Hindlimb muscle (tissue), 1 donor: Measurements from ENCODE around the gene DDA1. TPM values are rescaled to one million over a fixed set of nuclear protein-coding genes. Genes with fewer than 3 reads are reported as not detected.

ENCODE experiments used
- DNase-seq: peaks from one replicate; pipeline ENCODE4 v3.0.0-alpha.2; 2013
- polyA plus RNA-seq: library from polyadenylated mRNA; unstranded; fragments of 120-200 nt; gene quantifications from one replicate; pipeline ENCODE4 v1.2.1, GENCODE V29; 2013; ENCODE audit not compliant: insufficient read length

Gene DDA1
- polyA plus RNA-seq, 1 donor = 37.7 TPM

DNA sequence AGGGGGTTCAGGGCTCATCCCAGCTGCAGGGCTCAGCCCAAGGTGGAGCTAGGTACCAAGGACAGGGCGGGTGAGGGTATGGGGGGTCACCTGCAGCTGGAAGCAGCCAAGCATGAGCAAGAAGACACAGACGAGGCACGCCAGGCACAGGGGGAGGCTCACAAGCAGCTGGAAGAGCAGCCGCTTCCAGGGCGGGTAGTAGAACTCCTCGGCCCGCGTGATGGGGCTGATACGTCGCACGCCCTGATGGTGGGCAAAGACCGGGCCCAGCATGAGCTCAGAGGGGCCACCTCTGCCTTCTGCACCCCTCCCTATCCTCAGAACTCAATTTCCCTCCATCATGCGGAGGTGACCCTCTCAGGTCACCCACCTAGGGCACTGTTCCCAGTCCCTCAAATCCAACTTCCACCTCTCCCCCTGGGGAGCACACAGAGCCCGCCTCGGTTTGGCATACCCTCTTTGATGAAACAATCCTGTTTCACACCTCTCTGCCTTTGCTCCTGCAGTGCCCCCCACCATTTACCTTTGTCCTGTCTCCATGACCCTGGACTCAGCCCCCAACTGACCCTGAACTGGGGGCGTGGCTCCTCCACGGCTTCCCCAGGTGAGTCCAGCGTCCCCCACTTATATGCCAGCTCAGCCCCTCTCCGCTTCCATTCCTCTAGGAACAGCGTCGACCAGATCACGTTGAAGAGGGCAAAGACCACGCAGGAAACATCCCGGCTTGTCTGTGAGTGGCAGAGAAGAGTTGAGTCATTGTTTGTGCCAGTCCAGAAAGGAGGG, 21.1 kb downstream of the DDA1 start:
- no peak for DNase-seq

DNA sequence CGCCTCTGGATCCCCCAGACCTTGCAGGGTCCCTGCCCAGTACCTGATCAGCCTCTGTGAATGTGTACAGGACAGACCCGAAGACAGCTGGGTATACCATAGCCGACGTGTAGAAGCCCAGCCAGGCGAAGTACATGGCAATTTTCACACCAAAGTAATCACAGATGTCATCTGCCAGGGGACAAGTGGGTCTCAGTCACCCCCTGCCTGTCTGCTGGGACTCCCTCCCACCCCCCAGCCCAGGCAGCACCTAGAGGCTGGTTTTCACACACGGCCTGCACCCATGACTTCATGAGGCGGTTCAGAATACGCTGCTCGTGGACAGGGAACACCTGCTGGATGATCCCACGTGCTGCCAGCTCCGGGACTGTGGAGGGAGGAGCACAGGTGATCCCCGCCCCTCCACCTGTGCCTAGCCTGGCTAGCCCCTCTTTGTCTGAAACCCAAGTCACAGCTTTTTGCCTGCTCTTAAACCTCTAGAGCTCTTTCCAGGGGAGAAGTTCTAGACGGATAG, 21.7 kb downstream of the DDA1 start:
- no peak for DNase-seq

DNA sequence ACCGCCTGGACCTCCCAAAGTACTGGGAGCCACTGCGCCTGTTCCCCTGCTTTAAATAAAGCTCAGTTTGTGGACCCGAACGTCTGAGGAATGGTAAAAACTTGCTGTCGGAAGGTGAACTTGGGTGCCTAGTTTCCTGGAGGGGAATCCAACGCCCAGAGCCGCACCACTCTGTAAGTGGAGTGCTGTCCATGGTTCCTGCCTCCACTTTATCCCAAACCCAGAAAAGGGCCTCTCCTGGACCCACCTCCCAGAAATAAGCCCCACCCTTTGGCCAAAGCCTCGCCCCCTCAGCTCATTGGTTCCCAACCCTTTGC, 23.0 kb downstream of the DDA1 start:
- no peak for DNase-seq

DNA sequence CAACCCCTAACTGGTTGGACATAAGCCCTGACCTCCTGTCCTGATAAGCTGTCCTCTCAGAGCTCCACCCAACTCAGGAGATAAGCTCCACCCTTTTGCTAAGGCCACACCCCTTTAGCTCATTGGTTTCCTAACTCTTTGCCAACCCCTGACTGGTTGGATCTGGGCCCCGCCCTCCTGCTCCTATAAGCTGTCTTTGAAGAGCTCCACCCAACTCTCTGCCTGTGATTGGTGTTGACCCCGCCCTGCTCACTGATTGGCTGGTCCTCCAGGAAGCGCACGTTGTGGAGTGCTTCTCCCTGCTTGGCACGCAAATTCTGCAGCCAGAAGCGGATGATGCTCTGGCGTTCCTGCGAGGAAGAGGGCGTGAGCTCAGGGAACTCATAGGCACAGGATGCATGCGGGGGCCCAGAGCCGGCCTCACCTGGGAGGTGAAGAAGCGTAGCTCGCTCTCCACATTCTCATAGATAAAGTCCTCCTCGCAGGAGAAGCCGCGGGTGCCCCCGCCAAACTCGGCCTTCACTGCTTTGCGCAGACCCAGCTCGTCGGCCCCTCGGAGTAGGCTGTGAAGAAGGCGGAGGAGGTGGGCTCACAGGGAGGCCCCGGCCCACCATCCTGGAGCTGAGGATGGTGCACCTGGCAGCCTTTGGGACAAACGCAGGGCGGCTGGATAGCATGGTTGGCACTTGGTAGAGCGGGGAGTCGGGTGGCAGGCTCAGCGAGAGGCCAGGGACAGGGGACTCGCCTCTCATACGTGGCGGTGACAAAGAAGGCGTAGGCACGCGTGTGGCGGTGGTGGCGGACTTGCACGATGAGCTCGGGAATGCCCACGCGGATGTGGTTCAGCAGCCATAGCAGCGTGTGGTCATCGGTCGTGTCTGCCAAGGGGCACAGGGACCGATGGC, 23.6 kb downstream of the DDA1 start:
- DNase-seq = no peak

DNA sequence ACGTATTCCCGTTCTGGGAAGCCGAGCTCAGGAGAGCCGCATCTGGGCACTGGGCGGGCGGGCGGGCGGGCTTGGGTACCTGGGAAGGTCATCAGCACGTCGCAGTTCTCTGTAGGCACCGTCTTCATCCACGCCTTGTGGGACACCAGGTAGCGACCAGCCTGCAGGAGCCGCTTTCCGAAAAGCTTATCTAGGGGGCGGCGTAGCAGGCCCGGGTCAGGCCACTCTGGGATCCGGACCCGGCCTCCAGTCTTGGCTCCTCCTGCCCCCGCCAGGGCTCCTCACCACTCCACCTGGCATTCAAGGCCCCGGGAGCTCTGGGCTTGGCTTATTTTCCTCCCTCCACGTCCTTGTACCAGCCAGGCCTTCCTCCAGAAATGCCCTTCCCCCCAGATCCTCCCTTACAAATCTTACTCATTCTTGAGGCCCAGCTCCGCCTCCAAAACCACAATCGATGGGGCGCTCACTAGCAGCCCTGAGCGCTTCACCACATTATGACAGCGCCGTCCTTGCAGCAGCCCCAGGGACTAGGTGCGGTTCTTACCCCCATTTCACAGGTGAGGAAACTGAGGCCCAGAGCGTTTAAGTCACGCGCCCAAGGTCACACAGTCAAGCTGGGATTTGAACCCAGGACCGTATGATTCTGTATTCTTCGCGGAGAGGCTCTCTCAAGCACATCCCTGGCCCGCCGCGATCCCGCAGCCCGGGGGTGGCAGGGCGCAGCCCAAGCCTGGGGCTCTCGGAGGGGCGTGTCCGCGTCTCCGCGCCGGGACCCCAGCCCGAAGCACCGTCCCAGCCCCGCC, 24.4 kb downstream of the DDA1 start:
- no peak for DNase-seq

DNA sequence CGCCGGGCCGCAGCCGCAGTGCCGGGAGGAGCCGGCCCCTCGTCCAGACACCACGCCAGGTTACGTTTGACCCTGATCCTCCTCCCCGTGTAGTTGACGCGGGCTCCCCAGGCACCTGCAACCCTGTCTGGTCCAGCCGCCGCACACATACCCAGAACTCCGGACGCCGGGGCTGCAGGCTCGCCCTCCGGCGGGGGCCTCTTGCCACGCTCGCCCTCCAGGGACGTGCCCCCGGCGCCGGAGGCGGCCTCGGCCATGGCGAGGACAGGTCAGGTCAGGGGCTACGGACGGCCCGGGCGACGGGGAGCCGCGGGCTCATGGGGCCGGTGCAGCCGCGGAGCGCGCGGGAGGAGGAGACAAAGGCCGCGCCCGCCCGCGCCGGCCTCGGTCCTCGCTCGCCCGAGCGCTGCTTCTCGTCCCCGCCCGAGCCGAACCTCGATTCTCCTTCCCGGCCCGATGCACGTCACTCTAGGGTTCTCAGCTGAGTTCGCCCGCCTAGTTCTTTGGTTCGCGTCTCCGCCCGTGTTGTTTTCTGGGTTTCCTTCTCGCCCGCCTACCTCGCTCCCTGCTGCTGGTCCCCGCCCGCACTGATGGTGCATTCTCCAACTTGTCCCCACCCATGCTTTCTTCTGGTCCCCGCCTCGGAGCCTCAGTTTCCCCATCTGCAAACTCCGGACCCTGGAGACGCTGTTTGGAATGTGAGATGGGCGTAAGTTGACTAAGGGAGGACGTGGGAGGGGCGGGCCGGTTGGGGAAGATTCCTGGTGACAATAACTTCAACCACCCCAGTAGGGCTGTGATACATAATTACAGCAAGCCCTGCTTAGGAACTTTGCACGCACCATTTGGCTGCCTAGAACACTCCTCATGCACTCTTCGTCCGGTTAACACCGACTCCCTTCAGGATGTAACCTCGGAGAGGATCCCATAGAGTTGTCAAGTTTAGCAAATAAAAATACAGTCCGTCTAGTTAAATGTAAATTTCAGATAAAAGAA, 25.3 kb downstream of the DDA1 start, which contains the start of gene ANO8:
Gene ANO8 (minus strand): TSS at position 442 of the 996 bp plus-strand sequence. CDS start 185 bp downstream, at position 257.
- peak; percentile 97 for DNase-seq

DNA sequence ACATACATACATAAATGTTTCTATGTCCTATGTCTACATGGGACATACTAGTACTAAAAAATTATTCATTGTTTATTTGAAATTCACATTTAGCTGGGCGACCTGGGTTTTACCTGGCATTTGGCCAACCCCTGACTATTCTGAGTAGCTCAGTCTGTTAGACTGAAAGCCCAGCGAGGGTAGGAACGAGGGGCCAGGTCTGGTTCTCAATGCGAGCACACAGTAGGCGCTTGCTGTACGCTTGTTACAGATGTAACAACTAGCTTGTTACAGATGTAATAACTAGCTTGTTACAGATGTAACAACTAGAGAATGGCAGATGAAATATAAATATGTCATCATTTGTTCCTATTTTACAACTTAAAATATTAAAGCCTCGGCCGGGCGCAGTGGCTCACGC, 26.2 kb downstream of the DDA1 start:
- DNase-seq = no peak

DNA sequence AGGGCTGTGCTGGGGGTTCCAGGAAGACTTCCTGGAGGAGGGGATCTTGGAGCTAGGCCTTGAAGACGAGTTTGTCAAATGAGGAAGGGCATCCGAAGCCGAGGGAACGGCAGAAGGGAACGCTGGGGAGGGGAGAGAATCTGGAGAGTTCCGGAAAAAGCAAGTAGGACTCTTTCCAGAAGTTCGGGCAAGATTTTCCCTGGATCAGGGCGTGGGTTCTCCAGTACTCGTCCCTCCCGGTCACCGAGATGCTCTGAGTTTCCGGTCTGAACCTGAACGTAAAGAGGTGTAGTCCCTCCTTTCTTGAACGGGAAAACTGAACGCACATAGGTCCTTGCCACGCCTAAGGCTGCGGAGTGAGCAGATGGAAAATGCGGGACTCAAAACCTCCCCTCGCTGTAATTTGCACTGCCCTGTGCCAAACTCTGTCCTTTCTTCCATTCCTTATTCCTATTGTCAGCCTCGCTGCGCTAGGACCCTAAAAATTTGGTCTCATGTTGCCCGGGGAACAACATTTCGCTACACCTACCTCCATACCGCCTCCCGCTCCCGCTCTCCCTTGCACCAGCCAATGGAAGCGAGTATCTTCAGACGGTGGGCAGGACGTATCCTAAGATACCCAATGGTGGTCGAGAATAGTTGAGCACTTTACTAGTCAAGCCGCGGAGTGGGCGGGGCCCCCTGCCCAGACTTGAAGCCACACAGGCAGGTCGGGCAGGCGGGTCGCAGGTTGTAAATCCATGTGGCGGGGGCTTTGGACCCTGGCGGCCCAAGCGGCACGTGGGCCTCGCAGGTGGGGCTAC, 27.7 kb downstream of the DDA1 start, which contains the start of gene GTPBP3:
Gene GTPBP3 (plus strand): TSS at position 682 of the 803 bp plus-strand sequence. CDS start 59 bp downstream, at position 741.
- DNase-seq = peak; percentile 95

DNA sequence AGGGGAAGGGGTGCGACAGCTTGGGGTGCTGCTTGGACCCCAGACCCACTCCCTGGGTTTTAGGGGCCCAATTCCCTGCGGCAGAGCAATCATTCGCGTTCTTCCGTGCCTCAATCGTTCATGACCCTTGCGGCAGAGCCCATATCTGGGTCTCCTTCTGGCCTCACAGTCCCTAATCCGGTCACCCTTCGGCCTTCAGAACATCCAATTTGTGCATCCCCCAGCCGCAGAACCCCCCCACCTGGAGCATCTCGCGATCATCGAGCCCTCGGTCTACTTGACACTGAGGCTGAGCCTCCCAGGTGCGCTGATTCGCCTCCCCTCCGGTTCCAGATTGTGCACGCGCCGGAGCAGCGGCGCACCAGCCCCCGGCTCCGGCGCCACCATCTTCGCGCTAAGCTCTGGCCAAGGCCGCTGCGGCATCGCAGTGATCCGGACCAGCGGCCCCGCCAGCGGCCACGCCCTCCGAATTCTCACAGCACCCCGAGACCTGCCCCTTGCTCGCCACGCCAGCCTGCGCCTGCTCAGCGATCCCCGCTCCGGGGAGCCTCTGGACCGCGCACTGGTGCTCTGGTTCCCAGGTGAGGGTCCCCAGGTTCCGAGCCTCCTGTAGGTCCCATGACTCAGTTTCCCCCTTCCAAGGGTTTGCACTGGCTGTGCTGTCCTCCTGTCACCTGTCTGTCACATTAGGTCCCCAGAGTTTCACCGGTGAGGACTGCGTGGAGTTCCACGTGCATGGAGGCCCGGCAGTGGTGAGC, 28.5 kb downstream of the DDA1 start:
- DNase-seq = no peak

DNA sequence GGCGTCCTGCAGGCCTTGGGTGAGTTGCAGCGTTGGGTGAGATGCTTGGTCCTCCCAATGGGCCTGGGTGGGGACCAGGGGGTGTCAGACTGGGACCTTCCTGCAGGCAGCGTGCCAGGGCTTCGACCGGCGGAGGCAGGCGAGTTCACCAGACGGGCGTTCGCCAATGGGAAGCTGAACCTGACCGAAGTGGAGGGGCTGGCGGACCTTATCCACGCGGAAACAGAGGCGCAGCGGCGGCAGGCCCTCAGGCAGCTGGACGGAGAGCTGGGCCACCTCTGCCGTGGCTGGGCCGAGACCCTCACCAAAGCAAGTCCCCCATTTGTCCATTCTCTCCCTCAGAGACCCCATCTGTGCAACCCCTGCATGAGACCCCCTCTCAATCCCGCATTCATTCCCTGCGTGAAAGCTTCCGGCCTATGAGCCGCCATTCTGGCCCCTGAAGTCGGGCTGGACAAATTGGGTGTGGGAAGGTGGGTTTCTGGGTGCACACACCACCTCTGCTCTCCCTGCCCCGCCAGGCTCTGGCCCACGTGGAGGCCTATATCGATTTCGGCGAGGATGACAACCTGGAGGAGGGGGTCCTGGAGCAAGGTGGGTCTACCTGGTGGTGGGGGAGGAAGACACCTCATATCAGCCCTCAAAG, 29.2 kb downstream of the DDA1 start:
- DNase-seq = no peak

DNA sequence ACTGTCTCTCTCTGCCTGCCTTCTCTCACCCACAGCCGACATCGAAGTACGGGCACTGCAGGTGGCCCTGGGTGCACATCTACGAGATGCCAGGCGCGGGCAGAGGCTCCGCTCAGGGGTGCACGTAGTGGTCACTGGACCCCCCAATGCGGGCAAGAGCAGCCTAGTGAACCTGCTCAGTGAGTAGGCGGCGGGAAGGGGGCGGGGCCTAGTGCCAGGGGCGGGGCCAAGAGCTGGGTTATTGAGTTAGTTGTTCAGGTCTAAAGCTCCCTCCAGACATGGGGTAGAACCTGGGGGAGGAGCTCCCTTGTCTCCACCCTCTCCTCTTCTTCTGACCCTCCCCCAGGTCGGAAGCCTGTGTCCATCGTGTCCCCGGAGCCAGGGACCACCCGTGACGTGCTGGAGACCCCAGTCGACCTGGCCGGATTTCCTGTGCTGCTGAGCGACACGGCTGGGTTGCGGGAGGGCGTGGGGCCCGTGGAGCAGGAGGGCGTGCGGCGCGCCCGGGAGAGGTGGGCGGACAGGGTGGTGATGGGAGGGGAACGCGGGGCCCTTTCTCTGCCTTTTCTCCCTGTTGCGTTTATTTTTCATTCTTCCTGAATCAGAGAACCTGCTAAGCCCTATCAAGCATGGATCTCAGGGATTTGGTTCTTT, 29.9 kb downstream of the DDA1 start:
- DNase-seq = no peak

DNA sequence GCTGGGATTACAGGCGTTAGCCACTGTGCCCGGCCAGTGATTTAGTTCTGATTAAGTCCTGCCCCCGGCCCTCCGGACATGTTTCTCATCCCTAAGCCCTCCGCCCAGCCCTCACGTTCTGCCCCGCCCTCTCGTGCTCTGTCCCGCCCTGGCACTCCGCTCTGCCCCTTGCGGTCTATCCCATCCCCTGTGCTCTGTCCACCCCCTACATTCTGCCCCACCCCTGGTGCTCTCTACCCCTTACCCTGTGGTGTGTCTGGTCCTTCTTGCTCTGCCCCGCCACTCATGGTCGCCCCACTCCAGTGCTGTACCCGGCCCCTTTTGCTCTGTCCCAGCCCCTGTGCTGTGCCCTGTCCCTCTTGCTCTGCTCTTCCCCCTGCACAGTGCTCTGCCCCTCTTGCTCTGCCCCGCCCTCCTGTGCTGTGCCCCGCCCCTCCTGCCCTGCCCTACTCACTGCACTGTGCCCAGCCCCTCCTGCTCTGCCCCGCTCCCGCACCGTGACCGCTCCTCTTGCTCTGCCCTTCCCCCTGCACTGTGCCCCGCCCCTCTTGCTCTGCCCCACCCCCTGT, 31.0 kb downstream of the DDA1 start:
- no peak for DNase-seq

DNA sequence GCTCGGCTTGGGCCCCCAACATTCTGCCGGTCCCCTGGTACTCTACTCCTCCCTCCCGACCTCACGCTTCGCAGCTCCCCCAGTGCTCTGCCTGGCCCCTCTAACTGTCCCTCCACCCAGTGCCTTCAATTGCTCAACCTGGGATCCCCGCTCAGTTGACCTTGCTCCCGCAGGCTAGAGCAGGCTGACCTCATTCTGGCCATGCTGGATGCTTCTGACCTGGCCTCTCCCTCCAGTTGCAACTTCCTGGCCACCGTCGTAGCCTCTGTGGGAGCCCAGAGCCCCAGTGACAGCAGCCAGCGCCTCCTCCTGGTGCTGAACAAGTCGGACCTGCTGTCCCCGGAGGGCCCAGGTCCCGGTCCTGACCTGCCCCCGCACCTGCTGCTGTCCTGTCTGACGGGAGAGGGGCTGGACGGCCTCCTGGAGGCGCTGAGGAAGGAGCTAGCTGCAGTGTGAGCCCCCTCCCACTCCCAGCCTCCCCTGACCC, 31.6 kb downstream of the DDA1 start:
- DNase-seq = no peak

DNA sequence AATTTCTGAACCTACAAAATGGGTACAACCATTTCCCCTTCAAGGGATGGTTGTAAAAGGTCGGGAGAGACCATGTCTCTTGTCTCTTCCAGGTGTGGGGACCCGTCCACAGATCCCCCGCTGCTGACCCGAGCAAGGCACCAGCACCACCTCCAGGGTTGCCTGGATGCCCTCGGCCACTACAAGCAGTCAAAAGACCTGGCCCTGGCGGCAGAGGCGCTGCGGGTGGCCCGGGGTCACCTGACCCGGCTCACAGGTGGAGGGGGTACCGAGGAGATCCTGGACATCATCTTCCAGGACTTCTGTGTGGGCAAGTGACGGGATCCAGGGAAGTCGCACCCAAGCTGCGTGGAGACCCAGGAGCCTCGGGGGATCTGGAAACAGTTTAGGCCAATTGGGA, 32.0 kb downstream of the DDA1 start:
- DNase-seq = no peak

DNA sequence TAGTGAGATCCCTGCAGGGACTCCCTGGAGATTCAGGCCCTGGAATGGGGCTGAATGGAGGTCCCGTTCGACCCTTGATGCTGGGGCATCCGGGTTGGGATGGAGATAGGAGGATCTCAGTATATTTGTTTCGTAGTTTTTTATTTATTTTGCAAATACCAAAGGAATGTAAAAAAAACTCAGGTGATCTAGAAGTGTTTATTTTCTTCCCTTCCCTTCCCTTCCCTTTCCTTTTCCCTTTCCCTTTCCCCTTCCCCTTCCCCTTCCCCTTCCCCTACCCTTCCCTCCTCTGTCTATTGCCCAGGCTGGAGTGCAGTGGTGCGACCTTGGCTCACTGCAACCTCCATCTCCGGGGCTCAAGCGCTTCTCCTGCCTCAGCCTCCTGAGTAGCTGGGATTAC, 32.5 kb downstream of the DDA1 start:
- no peak for DNase-seq

DNA sequence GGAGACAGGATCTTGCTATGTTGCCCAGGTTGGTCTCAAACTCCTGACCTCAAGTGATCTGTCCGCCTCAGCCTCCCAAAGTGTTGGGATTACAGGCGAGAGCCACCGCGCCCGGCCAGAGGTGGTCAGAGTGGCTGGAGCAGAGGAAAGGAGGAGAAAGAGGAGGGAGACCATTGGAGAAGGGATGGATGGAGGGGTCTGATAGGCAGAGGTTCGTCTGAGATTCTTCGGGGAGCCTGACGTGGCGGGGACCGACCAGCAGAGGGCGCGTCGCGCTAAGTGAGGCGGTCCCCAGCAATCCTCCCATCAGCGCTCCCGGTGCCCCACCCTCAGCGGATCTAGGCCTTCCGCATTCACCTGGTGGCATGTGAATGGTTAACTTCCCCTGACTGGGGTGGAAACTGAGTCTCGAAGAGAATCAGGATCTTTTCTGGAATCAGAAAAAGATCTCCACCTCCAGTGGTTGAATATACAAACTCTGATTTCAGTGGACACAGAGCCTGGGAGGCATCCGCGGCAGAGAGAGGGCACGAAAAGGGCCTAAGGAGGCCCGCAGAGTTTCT, 36.8 kb downstream of the DDA1 start:
- peak; percentile 69 for DNase-seq

DNA sequence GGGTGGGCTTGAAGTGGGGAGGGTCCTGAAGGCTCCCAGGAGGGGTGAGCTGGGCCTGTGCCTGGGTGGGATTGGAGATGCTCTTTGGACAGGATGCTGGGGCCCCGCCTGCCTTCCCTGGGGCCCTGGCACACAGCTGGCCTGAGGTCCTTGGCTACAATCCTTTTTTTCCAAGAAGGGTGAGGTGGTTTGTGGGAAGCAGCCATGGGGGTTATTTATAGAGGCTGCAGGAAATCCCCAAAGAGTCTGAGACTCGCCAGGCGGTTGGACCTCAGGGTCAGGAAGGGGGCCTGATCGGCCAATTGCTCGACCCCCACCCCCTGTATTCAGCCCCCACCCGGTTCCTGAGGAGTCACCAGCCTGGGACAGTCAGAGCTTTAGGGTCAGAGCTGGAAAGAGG, 38.0 kb downstream of the DDA1 start:
- DNase-seq = no peak

DNA sequence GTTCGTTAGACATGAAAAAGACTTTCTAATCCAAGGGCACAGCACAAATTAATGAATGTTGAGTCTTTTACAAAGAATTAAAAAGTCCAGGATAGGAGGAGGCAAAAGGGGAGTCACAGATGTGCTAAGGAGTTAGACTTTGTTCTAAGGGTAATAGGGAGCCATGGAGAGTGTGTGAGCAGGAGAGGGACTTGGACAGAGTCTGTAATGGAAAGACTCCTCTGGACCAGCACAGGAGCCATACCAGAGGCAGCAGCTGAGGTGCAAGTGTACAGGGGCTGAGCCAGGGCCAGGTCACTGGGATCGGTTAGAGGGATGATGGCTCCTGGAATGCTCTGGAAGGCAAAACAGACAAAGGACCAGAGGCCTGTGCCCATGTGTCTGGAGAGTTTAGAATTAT, 38.5 kb downstream of the DDA1 start:
- no peak for DNase-seq
